Measurements from ENCODE around the gene KIF19. TPM values are rescaled to one million over a fixed set of nuclear protein-coding genes. Genes with fewer than 3 reads are reported as not detected.
A peak's percentile ranks its signal among the peaks of the same experiment; 100 is the strongest.

The KIF19 gene
- total and polyA plus RNA-seq, 3 donors from 2014 or later: 2.0 to 3.3 (median 3.0) TPM

DNA sequence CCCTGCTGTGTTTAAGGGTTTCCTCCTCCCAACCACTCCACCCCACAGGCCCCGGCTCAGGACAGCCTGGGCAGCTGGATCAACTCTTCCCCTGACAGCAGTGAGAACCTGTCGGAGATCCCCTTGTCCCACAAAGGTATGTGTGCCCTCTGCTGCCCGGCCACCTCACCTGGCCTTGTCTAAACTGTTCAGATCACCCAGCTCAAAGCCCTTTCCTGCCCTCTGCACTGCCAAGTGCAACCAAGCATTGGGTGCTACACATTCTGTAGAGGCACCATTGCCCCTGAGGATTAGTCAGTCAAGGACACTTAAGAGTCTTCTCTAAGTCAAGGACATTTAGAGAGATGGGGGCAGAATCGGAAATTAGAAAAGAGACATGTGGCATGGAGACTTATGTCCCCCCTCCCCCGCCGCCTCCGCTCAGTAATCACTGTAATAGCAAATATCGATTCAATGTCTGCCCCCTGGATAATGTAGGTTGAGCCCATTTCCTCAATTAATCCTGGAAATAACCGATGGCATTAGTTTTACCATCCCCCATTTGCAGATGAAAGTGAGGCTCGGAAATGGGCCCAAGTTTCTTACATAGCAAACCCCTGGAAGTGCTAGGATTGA, 27.5 kb downstream of the KIF19 start:
- Histone ChIP-seq H3K9me3 (no peaks in the 10 kb centered on the region), H3K27ac (no peak overlapping the region), H3K4me1 (no peaks in the 10 kb centered on the region), H3K27me3 (no peaks in the 10 kb centered on the region), H3K4me3 (no peak overlapping the region), H3K36me3 (ENCODE audit: low read depth, missing control alignments) (no peaks in the 10 kb centered on the region)
- DNase-seq: no peak
- intact Hi-C loops (cut with DNase I; ENCODE audit: low total_unique reads): no loop called here
- 81 to 86% methylated on average over 10 of the region's 10 CpGs for WGBS, 2 donors
- TF ChIP-seq POLR2A (IDR thresholded peaks at IDR 0.05): no peak
- TF ChIP-seq, protein P1, sequence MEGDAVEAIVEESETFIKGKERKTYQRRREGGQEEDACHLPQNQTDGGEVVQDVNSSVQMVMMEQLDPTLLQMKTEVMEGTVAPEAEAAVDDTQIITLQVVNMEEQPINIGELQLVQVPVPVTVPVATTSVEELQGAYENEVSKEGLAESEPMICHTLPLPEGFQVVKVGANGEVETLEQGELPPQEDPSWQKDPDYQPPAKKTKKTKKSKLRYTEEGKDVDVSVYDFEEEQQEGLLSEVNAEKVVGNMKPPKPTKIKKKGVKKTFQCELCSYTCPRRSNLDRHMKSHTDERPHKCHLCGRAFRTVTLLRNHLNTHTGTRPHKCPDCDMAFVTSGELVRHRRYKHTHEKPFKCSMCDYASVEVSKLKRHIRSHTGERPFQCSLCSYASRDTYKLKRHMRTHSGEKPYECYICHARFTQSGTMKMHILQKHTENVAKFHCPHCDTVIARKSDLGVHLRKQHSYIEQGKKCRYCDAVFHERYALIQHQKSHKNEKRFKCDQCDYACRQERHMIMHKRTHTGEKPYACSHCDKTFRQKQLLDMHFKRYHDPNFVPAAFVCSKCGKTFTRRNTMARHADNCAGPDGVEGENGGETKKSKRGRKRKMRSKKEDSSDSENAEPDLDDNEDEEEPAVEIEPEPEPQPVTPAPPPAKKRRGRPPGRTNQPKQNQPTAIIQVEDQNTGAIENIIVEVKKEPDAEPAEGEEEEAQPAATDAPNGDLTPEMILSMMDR (IDR thresholded peaks at IDR 0.05): no peak

DNA sequence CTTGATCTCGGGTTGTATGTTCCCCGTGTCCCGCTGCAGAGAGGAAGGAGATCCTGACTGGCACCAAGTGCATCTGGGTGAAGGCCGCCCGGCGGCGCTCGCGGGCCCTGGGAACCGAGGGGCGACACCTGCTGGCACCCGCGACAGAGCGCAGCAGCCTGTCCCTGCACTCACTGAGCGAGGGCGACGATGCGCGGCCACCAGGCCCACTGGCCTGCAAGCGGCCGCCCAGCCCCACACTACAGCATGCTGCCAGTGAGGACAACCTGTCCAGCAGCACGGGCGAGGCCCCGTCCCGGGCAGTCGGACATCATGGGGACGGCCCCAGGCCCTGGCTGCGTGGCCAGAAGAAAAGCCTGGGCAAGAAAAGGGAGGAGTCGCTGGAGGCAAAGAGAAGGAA, 28.1 kb downstream of the KIF19 start:
- intact Hi-C loops (cut with DNase I; ENCODE audit: low total_unique reads): no loop called here
- 41 to 49% methylated on average over 10 to 29 of the region's 29 CpGs for WGBS, 2 donors
- no peaks in the 10 kb centered on the region for H3K4me1 ChIP-seq
- H3K27ac ChIP-seq: no peak overlapping the region
- DNase-seq: peak; percentile 74
- no peaks in the 10 kb centered on the region for H3K36me3 ChIP-seq (ENCODE audit: low read depth, missing control alignments)
- no peak overlapping the region for H3K4me3 ChIP-seq
- no peaks in the 10 kb centered on the region for H3K9me3 ChIP-seq
- no peaks in the 10 kb centered on the region for H3K27me3 ChIP-seq
- TF ChIP-seq, protein P1 (IDR thresholded peaks at IDR 0.05): peak; percentile 32 to 59 (median 41)
- no peak for TF ChIP-seq POLR2A (IDR thresholded peaks at IDR 0.05)

DNA sequence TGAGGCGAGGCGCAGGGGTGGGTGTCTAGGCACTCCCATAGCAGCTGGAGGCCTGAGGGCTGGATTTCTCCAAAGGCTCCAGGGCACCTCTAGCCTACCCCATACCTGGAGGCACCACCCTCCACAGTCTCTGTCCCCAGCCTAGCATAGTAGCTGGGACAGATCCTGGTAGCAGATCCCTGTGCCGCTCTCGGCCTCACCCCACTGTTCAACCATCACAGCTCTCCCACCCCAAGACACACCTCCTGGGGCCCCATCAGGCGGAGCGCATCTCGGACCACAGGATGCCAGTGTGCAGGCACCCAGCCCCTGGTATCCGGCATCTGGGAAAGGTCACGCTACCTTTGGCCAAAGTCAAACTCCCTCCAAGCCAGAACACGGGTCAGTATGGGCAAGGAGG, 28.5 kb downstream of the KIF19 start:
- intact Hi-C loops (cut with DNase I; ENCODE audit: low total_unique reads): no loop called here
- Histone ChIP-seq H3K27me3 (no peaks in the 10 kb centered on the region), H3K36me3 (ENCODE audit: low read depth, missing control alignments) (no peaks in the 10 kb centered on the region), H3K9me3 (no peaks in the 10 kb centered on the region), H3K4me1 (no peaks in the 10 kb centered on the region), H3K4me3 (no peak overlapping the region), H3K27ac (no peak overlapping the region)
- no peak for TF ChIP-seq POLR2A (IDR thresholded peaks at IDR 0.05)
- TF ChIP-seq, protein P1 (IDR thresholded peaks at IDR 0.05): no peak
- 88 to 89% methylated on average over 9 to 10 of the region's 10 CpGs for WGBS, 2 donors
- DNase-seq: no peak

DNA sequence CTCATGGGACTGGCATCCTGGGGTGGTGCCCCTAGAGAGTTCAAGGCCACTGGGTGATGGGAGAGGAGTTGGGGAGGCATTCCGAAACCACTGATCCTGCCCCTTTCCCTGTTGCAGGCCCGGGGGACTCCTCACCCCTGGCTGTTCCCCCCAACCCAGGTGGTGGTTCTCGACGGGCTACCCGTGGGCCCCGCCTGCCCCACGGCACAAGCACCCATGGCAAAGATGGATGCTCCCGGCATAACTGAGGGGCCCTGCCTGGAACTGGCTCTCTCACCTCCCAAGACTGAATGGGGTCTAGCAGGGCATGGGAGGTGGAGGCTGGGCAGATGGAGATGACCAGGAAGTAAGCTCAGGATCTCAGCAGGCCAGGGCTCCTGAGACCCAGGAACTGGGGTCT, 29.0 kb downstream of the KIF19 start:
- Histone ChIP-seq H3K4me1 (no peaks in the 10 kb centered on the region), H3K9me3 (no peaks in the 10 kb centered on the region), H3K27me3 (no peaks in the 10 kb centered on the region), H3K36me3 (ENCODE audit: low read depth, missing control alignments) (no peaks in the 10 kb centered on the region), H3K27ac (no peak overlapping the region), H3K4me3 (no peak overlapping the region)
- intact Hi-C loops (cut with DNase I; ENCODE audit: low total_unique reads): no loop called here
- DNase-seq: no peak
- 91% methylated on average over 8 of the region's 8 CpGs; no CpG with 5 or more reads in 1 of the 2 donors for WGBS, 2 donors
- no peak for TF ChIP-seq POLR2A (IDR thresholded peaks at IDR 0.05)
- TF ChIP-seq, protein P1 (IDR thresholded peaks at IDR 0.05): no peak

All from testis (tissue), 3 donors.